Esophagus (tissue), 2 donors: Measurements from ENCODE around the gene PSMA8. TPM values are rescaled to one million over a fixed set of nuclear protein-coding genes. Genes with fewer than 3 reads are reported as not detected.

Source experiments
- H3K27ac ChIP-seq, 2 donors: one replicate each; pipeline ENCODE4 v1.5.1; 2013; ENCODE audit warnings: low read depth in 2 of 2, mild to moderate bottlenecking in 2 of 2, inconsistent platforms in 1 of 2, low read length in 1 of 2, moderate library complexity in 1 of 2
- H3K27me3 ChIP-seq, 2 donors: one replicate each; pipeline ENCODE4 v1.6.1; 2013; ENCODE audit warnings: low read length in 2 of 2, control low read depth in 1 of 2, mild to moderate bottlenecking in 1 of 2; ENCODE audit not compliant: insufficient read depth in 2 of 2, control insufficient read depth in 1 of 2
- H3K36me3 ChIP-seq, 2 donors: one replicate each; pipeline ENCODE4 v1.6.1; 2013; ENCODE audit warnings: low read length in 1 of 2; ENCODE audit not compliant: control insufficient read depth in 2 of 2, insufficient read depth in 2 of 2
- H3K4me1 ChIP-seq, 2 donors: one replicate each; pipeline ENCODE4 v1.6.1; 2013; ENCODE audit warnings: low read length in 1 of 2; ENCODE audit not compliant: control insufficient read depth in 2 of 2, insufficient read depth in 2 of 2
- H3K4me3 ChIP-seq, 2 donors: one replicate each; pipeline ENCODE4 v1.5.1; 2013; ENCODE audit warnings: low read length in 2 of 2, mild to moderate bottlenecking in 2 of 2, low read depth in 1 of 2, moderate library complexity in 1 of 2
- H3K9me3 ChIP-seq, 2 donors: one replicate each; pipeline ENCODE4 v1.6.1; 2013; ENCODE audit warnings: mild to moderate bottlenecking in 2 of 2, low read depth in 1 of 2, low read length in 1 of 2, moderate library complexity in 1 of 2; ENCODE audit not compliant: control insufficient read depth in 2 of 2, insufficient read depth in 1 of 2
- WGBS, 2 donors: extraction: QIAGEN DNeasy Blood & Tissue Kit; methylation state at CpG; one replicate each; pipeline ENCODE4 v1.1.7; 2013; 5-methylcytosine and 5-hydroxymethylcytosine counted together
- polyA plus RNA-seq, 2 donors: library from polyadenylated mRNA; stranded (reverse); fragments of 200-250 nt; gene quantifications; one replicate each; pipeline ENCODE4 v1.2.3, GENCODE V29; 2013
- donor health status: healthy with polysubstance abuse.
- donor health status: Bipolar disorder and iron deficiency.

The PSMA8 gene
- under 1 TPM; 0.04 TPM for polyA plus RNA-seq

DNA sequence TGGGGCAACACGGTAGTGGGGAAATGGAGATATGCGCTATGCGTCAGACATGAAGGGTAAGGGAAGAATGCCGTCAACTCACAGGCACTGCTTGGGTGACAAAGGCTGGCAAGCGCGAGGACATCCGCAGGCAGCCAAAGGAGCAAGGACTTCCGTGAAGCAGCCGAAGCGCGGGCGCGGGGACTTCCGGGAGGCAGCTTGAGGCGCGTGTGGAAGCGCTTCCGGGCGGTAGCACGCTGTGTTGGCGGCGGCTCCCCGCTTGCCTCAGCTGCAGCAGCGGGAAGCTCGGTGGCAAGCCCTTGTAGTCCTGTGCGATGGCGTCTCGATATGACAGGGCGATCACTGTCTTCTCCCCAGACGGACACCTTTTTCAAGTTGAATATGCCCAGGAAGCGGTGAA is at the start of gene PSMA8:
Gene PSMA8 (plus strand): TSS at position 218 of the 400 bp plus-strand sequence. CDS start 97 bp downstream, at position 315.
- Histone ChIP-seq H3K36me3 (no peaks in the 10 kb centered on the region), H3K27ac (no peak within 1 kb of the TSS), H3K9me3 (peaks cover 0 to 3% of the 10 kb centered on the region in 2 donors), H3K4me3 (no peak within 1 kb of the TSS), H3K4me1 (peaks cover 0 to 2% of the 10 kb centered on the region in 2 donors), H3K27me3 (no peaks in the 10 kb centered on the region)
- WGBS, 2 donors: 58 to 65% methylated on average over 31 of the region's 31 CpGs

DNA sequence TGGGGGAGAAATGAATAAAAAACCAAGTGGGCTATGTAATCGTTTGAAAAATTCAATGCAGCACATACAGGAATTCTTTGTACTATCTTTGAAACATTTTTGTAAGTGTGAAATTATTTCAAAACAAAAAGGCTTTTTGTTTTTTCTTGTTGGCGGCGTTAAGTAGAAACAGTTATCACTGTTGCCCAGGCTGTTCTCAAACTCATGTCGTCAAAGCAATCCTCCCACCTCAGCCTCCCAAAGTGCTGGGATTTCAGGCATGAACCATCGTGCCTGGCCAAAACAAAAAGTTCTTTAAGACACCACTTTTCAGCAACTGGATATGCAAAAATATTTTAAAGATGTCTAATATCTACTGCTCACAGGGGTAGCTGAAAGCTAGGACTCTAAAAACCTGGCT is 48.6 kb upstream of the PSMA8 start:
- H3K9me3 ChIP-seq: no peaks in the 10 kb centered on the region
- WGBS, 2 donors: 93 to 95% methylated on average over 5 of the region's 5 CpGs
- H3K27me3 ChIP-seq: no peaks in the 10 kb centered on the region
- no peaks in the 10 kb centered on the region for H3K4me1 ChIP-seq
- H3K4me3 ChIP-seq: no peak overlapping the region
- no peak overlapping the region for H3K27ac ChIP-seq
- H3K36me3 ChIP-seq: peaks cover 0 to 3% of the 10 kb centered on the region in 2 donors

DNA sequence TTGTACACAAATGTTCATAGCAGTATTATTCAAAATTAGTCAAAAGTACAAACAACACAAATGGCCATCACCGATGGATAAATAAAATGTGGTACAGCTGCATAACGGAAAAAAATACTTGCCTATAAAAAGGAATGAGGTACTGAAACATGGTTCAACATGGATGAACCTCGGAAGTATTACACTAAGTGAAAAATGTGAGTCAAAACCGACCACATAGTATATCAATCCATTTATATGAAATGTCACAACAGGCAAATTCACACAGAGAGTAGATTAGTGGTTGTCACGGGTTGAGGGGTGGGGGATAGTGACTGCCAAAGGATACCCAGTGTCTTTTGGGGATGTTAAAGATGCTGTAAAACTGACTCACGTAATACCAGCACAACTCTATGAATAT is 46.7 kb upstream of the PSMA8 start:
- Histone ChIP-seq H3K36me3 (no peaks in the 10 kb centered on the region), H3K27me3 (no peaks in the 10 kb centered on the region), H3K4me1 (no peaks in the 10 kb centered on the region), H3K27ac (no peak overlapping the region), H3K4me3 (no peak overlapping the region), H3K9me3 (no peaks in the 10 kb centered on the region)
- WGBS, 2 donors: 91 to 92% methylated on average over 6 of the region's 6 CpGs

- Histone ChIP-seq H3K27ac (no peak overlapping the region), H3K9me3 (no peaks in the 10 kb centered on the region), H3K36me3 (no peaks in the 10 kb centered on the region), H3K4me1 (no peaks in the 10 kb centered on the region), H3K27me3 (no peaks in the 10 kb centered on the region), H3K4me3 (peak overlapping the region in 1 of 2 donors; percentile 28)
- 31 to 35% methylated on average over 3 of the region's 3 CpGs for WGBS, 2 donors
These were observed 45.2 kb upstream of the PSMA8 start for GRCh38 chr18:26088487-26088886.

GRCh38 chr18:26089293-26090129 is 44.2 kb upstream of the PSMA8 start:
- H3K36me3 ChIP-seq: no peaks in the 10 kb centered on the region
- no peaks in the 10 kb centered on the region for H3K9me3 ChIP-seq
- H3K4me3 ChIP-seq: peak overlapping the region; percentile 98 to 99
- H3K4me1 ChIP-seq: no peaks in the 10 kb centered on the region
- peak overlapping the region; percentile 100 for H3K27ac ChIP-seq
- no peaks in the 10 kb centered on the region for H3K27me3 ChIP-seq
- 1% methylated on average over 35 of the region's 35 CpGs for WGBS, 2 donors

- WGBS, 2 donors: 1% methylated on average over 81 to 89 of the region's 89 CpGs
- Histone ChIP-seq H3K36me3 (no peaks in the 10 kb centered on the region), H3K4me3 (peak within 1 kb of the TSS; percentile 98 to 99), H3K27me3 (no peaks in the 10 kb centered on the region), H3K4me1 (no peaks in the 10 kb centered on the region), H3K9me3 (no peaks in the 10 kb centered on the region), H3K27ac (peak within 1 kb of the TSS; percentile 100)
These were observed 43.3 kb upstream of the PSMA8 start, which contains the start of gene SS18 for GRCh38 chr18:26090130-26091046. Gene SS18, minus strand, starts transcription at chr18:26090613. Its CDS starts 44 bp downstream, at chr18:26090569.

DNA sequence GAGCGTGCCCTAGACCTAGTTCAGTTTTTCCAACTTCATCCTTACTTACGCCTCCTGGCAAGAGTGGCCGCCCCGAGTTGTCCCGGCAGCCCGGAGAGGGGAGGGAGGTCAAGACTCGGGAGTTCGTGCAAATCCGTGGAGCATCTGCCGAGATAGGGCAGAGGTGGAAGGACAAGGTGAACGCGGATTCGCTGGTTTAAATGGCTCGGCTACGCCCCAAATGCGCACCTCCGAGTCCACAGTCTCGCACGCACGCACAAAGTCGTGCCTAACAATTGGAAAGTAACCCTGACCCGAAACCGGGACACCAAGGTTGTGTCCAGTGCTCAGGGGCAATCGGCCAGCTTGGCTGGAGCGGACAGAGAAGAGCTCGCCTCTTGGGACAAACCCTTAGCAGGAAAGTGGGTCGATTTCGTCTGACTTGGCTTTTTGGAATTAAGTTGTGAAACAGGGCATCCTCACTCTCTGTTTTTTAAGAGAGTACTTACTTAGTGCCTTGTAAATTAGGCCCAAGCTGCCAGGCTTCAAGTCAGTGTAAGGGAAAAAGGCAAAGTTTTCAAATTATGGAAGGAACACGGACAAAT is 42.5 kb upstream of the PSMA8 start:
- no peaks in the 10 kb centered on the region for H3K4me1 ChIP-seq
- H3K36me3 ChIP-seq: no peaks in the 10 kb centered on the region
- 2 to 3% methylated on average over 29 of the region's 29 CpGs for whole genome bisulfite sequencing, 2 donors
- H3K27ac ChIP-seq: peak overlapping the region; percentile 100
- no peaks in the 10 kb centered on the region for H3K27me3 ChIP-seq
- H3K9me3 ChIP-seq: no peaks in the 10 kb centered on the region
- peak overlapping the region; percentile 98 to 99 for H3K4me3 ChIP-seq

DNA sequence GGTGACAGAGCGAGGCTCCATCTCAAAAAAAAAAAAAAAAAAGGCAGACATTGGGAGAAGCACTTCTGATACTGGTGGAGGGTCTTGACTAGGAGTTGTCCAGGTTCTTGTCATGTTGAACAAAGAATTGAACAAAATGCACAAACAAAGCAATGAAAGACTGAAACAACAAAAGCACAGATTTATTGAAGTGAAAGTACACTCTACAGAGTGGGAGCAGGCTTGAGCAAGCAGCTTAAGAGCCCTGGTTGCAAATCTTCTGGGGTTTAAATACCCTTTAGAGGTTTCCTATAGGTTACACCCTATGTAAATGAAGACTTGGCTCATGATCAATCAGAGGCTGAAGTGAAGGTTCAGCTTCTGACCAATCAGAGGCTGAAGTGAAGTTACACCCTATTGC is 36.8 kb upstream of the PSMA8 start:
- Histone ChIP-seq H3K27me3 (no peaks in the 10 kb centered on the region), H3K36me3 (no peaks in the 10 kb centered on the region), H3K4me1 (no peaks in the 10 kb centered on the region), H3K9me3 (no peaks in the 10 kb centered on the region), H3K4me3 (no peak overlapping the region), H3K27ac (peak overlapping the region in 1 of 2 donors; percentile 47)
- WGBS, 2 donors: 86 to 100% methylated on average over 1 of the region's 1 CpG

DNA sequence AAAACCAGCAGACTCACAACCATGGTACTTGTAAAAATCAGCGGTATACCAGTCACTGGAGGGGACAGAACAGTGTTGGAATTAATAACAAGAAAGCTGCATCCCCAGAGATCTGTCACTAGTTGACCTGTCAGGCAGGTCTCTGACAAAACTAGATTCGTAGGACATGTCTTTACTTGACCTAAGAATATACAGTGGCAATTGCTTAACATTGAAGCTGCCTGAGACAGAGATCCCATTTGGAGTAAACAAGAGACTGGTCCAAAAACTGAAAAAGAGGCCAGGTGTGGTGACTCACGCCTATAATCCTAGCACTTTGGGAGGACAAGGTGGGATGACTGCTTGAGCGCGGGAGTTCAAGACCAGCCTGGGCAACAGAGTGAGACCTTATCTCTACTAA is 36.1 kb upstream of the PSMA8 start:
- WGBS, 2 donors: 59 to 74% methylated on average over 5 of the region's 5 CpGs
- no peak overlapping the region for H3K4me3 ChIP-seq
- no peaks in the 10 kb centered on the region for H3K36me3 ChIP-seq
- no peaks in the 10 kb centered on the region for H3K4me1 ChIP-seq
- H3K27ac ChIP-seq: peak overlapping the region in 1 of 2 donors; percentile 47
- no peaks in the 10 kb centered on the region for H3K27me3 ChIP-seq
- H3K9me3 ChIP-seq: no peaks in the 10 kb centered on the region
